ENCODE data around the gene WDR82. TPM values are rescaled to one million over a fixed set of nuclear protein-coding genes. Genes with fewer than 3 reads are reported as not detected.

WDR82 gene
- total and polyA plus RNA-seq, 12 donors, result 19.3 to 78.4 (median 69.4) TPM

- H3K4me1 ChIP-seq, result peaks cover 19 to 69% (median 48%) of the 10 kb centered on the region in 9 donors
- no peak for DNase-seq
- no peak for ATAC-seq
- H3K27me3 ChIP-seq, result no peaks in the 10 kb centered on the region
- H3K9me3 ChIP-seq, result peaks cover 0 to 6% (median 0%) of the 10 kb centered on the region in 11 donors
- TF ChIP-seq, protein P1, sequence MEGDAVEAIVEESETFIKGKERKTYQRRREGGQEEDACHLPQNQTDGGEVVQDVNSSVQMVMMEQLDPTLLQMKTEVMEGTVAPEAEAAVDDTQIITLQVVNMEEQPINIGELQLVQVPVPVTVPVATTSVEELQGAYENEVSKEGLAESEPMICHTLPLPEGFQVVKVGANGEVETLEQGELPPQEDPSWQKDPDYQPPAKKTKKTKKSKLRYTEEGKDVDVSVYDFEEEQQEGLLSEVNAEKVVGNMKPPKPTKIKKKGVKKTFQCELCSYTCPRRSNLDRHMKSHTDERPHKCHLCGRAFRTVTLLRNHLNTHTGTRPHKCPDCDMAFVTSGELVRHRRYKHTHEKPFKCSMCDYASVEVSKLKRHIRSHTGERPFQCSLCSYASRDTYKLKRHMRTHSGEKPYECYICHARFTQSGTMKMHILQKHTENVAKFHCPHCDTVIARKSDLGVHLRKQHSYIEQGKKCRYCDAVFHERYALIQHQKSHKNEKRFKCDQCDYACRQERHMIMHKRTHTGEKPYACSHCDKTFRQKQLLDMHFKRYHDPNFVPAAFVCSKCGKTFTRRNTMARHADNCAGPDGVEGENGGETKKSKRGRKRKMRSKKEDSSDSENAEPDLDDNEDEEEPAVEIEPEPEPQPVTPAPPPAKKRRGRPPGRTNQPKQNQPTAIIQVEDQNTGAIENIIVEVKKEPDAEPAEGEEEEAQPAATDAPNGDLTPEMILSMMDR (IDR thresholded peaks at IDR 0.05), result no peak
- H3K36me3 ChIP-seq, result no peaks in the 10 kb centered on the region
- H3K4me3 ChIP-seq, result no peak overlapping the region
- H3K27ac ChIP-seq, result peak overlapping the region in 2 of 10 donors; percentile 18 to 95
- intact Hi-C loops (cut with DNase I), result loop anchor here in 1 of 10 donors (5.0 kb wide), 1 partner anchor 36 kb away; the partner anchor contains the start of gene WDR82
- 91 to 92% methylated on average over 4 of the region's 4 CpGs for WGBS, 2 donors
Observed at GRCh38 chr3:52240886-52241370, 37.5 kb downstream of the WDR82 start.

- Histone ChIP-seq H3K4me3 (peak overlapping the region in 4 of 10 donors; percentile 83 to 98 (median 94)), H3K36me3 (peaks cover 0 to 6% (median 0%) of the 10 kb centered on the region in 9 donors), H3K4me1 (peaks cover 19 to 72% (median 49%) of the 10 kb centered on the region in 9 donors), H3K27me3 (no peaks in the 10 kb centered on the region), H3K9me3 (peaks cover 0 to 6% (median 0%) of the 10 kb centered on the region in 11 donors), H3K27ac (peak overlapping the region in 8 of 10 donors; percentile 89 to 96 (median 94))
- intact Hi-C loops (cut with DNase I), result loop anchor here in 1 of 10 donors (5.0 kb wide), 1 partner anchor 37 kb away; the partner anchor contains the start of gene WDR82
- peak in 1 of 2 donors; percentile 26 for DNase-seq
- WGBS, 2 donors, result 100% methylated on average over 1 of the region's 1 CpG
- ATAC-seq, result no peak
- TF ChIP-seq, protein P1 (IDR thresholded peaks at IDR 0.05), result no peak
Observed at GRCh38 chr3:52240059-52240885, 38.2 kb downstream of the WDR82 start.

DNA sequence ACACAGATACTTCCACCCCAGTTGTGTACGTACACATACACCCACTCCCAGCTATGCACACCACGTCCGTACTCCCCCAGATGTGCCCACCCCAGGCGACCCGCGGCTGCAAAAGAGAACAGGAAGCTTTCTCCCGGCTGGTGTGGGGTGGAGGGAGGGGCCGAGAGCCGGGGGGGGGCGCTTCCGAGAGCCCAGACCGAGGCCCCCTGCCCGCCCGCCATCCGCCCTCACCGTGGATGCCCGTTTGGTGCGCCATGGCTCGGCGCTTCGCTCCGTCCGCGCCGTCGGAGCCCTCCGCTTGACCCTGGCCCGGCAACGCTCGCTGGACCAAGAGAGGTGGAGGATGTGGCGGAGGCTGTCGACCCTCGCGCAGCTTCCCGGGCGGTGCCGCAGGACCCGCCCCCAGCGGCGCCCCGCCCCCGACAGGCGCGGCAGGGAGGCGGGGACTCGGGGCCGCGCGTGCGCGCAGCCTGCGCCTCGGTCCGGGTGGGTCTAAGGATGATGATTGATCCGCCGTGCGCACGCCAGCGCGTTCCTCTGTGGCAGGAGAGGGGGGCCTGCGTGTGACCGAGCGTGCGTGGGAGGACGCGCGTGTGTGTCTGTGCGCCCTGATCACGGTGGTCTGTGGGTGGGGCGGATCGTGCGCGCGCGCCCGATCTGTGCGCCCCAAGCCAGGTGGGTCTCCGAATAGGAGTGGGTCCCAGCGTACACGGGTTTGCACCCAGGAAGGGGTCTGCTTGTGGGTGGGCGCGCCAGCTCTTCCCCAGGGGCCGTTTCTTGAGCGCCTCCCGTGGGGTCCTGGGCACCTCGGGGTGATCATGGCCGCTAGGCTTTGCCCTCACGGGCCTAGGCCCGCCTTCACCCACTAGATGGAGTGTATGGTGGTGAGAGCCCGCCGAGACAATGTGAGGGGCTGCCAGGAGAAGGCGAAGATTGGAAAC lies 39.4 kb downstream of the WDR82 start, which contains the start of gene TWF2:
Gene TWF2, minus strand, starts transcription at position 398 of the 941 bp plus-strand sequence. Its CDS starts 142 bp downstream, at position 256.
- Histone ChIP-seq H3K9me3 (peaks cover 0 to 6% (median 0%) of the 10 kb centered on the region in 11 donors), H3K36me3 (peaks cover 0 to 17% (median 3%) of the 10 kb centered on the region in 9 donors), H3K4me1 (peaks cover 22 to 71% (median 49%) of the 10 kb centered on the region in 9 donors), H3K27me3 (no peaks in the 10 kb centered on the region), H3K4me3 (peak within 1 kb of the TSS; percentile 76 to 99 (median 93)), H3K27ac (peak within 1 kb of the TSS; percentile 83 to 96 (median 93))
- intact Hi-C loops (cut with DNase I), result loop anchor here in 7 of 10 donors (2.0 to 10.0 kb wide), 6 partner anchors 33 to 216 kb away; partner anchors contain the start of genes WDR82 (in 5 of the 7), GLYCTK (in 1 of the 7), NISCH (in 1 of the 7) and TNNC1 (in 1 of the 7)
- ATAC-seq (peak; percentile 76 to 93 (median 82)), DNase-seq (peak; percentile 75 to 87)
- TF ChIP-seq, protein P1 (IDR thresholded peaks at IDR 0.05), result peak in 8 of 9 donors; percentile 14 to 64 (median 48)
- 1% methylated on average over 92 of the region's 92 CpGs for WGBS, 2 donors

Measured in heart right ventricle (tissue), 16 donors.